HK-2 (cell line): ENCODE results near the gene ANKRD44.
"Not testable (repeated sequence)": the region's sequence is repeated elsewhere in the genome, so short reads cannot be mapped to it uniquely, and the experiment has no call there.

Source experiments
- DNase-seq: peaks from one replicate; pipeline ENCODE4 v3.0.0-alpha.2; 2018; ENCODE audit not compliant: unreplicated experiment

Gene ANKRD44

DNA sequence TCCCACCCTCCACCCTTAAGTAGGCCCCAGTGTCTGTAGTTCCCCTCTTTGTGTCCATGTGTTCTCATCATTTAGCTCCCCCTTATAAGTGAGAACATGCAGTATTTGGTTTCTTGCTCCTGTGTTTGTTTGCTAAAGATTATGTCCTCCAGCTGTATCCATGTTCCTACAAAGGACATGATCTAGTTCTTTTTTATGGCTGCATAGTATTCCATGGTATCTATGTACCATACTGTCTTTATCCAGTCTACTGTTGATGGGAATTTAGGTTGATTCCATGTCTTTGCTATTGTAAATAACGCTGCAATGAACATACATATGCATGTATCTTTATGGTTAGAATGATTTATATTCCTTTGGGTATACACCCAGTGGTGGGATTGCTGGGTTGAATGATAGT is 233.9 kb downstream of the ANKRD44 start:
- DNase-seq = no peak

DNA sequence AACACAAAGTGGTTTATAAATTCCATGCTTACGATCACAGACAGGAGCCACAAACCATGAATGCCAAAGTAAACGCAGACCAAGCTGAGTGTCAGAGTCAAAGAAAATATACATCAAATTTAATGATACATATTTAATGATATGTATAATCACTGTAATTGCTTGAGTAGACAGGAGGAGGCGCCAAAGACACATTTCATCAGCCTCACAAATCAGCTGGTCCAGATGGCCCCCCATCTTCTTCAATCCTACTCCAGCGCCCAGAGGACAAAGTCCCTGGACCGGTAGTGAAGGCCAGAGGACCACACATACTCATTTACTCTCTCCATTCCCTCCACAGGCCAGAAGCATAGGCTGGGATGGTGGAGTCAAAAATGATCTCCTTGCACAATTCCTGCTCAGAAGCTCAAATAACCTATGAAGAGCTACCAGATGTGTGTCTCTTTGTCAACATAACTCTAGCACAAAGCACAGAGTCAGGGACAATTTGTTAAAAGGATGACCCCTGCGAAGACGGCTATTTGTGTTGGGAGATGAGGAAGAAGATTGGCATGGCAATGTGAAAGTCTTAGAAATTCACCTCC is 234.7 kb downstream of the ANKRD44 start:
- no peak for DNase-seq

DNA sequence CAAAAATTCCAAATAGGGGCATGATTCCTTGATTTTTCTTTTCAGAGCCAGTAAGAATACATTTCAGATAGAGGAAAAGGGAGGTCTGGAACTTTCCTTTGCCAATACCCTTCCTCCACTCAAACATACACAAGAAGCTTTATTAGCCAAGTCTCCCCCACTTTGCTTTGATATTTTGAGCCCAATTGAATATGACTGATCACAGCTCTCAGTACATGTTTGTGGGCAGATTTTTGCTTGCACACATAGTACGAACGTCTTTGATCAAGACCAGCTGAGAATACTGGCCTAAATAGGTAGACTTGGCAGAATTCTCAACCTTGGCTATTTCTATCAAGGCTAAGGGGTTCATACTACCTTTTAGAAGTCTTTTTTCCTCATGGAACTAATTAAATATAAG is 235.3 kb downstream of the ANKRD44 start:
- DNase-seq = no peak

DNA sequence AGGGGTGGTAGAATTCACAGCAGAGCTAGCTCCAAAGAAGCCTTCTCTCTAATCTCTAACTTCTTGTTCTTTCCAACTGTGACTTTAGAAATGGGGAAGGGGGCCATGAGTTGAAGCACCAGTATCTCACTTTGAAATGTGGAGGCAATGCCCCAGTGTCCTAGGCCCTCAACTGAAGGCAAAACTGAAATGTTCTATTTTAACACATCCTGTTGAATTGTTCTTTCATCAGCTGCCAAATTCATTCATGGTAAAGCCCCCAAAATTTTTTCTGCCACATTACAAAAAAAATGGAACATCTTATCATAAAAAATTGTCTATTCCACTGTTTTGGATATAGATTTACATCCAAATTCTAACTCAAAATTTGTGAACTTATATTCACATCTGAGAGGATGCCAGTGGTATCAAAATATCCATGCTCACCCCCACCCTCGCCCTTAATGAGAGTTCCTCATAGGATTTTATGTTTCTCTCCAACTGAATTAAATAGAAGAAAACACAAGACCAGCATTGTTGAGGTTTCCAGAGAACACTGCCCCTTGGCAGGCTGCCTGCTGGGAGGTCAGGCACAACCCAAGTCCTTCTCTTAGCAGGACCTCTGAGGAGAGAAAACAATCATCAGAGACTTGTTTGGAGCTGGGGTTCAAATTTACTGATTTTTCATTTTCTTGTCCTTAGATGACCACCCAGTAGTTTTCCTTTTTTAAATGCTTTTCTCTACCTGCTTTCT is 236.7 kb downstream of the ANKRD44 start:
- DNase-seq = no peak

DNA sequence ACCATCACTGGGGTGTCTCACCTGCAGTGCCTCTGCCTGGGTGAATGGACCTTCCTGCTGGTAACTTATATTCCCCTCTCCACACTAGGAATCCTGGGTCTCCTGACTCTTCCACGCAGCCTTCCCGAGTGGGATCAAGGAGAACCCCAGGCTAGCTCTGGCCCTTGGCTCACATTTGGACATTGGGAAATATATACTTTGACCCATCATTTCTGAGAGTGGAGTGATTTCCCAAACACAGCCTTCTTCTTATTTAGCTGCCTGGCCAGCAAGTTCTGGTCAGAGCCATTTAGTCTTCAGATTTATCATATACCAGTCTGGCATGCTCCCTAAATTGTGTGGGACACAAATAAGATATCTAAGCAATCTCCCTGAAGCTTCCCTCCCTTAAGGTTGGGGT is 237.3 kb downstream of the ANKRD44 start:
- no peak for DNase-seq

DNA sequence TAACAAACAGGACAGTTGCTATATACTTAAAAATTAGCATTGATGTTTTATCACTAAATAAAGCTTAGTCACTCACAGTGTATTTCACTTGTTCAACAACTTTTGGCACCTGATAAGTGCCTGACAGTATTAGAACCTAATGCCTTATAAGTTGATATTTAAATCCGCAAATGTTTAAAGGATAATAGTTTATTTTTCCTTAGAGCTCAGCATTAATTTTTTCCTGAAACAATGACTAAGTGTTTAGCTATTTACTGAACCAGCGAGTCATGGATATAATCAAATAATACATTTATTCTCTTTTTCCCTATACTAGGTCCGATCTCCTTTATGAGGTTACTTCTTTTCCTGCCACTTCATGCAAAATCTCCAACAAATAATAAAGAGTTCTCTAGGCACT is 238.0 kb downstream of the ANKRD44 start:
- DNase-seq = no peak

DNA sequence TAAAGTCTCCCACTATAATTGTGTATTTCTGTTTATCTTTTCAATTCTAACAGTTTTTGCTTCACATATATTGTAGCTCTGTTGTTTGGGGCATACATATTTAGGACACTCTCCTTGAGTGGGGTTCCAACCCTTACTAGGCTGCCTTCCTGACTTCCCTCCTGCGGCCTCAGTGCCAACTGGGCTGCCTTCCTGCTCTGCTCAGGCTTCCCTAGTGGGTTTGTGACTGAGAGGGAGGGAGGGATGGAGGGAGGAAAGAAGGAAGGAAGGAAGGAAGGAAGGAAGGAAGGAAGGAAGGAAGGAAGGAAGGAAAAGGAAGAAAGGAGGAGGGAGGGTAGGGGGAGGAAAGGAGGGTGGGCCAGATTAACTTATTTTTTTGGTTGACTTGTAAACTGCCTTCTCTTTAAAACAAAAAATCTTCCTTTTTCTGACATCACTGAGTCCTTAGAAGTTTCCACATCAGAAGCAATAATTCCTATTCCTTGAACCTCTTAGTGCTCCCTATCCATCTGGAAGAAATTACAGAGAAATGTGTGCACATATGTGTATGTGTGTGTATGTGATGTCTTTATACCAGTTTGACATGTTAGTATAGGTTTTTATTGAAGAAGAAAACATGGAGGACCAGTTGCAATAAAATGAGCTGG is 238.7 kb downstream of the ANKRD44 start:
- DNase-seq = no peak

DNA sequence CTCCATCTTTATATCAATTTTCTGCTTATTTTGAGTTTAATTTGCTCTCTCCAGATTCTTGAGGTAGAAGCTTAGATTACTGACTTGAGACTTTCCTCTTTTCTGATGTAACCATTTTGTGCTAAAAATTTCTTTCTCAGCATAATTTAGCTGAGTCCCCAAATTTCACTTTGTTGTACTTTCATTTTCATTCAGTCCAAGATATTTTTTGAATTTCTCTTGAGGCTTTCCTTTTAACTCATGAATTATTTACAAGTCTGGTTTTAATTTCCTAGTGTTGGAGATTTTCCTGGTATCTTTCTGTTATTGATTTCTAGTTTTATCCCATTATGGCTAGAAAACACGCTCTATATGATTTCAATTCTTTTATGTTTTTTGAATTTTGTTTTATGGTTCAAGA is 239.4 kb downstream of the ANKRD44 start:
- no peak for DNase-seq

DNA sequence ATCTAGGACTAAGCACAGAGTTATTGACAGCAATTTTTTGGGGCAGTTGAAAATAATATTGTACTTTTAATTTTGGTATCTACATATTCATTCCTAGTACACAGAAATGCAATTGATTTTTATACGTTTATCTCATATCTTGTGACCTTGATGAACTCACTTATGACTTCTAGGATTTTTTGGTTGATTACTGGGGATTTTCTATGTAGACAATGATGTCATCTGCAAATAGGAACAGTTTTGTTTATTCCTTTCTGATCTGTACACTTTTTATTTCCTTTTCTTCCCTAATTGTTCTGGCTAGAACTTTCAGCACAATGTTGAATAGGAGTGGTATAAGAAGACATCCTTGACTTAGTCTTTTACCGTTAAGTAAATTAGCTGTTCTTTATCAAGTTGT is 240.6 kb downstream of the ANKRD44 start:
- no peak for DNase-seq

DNA sequence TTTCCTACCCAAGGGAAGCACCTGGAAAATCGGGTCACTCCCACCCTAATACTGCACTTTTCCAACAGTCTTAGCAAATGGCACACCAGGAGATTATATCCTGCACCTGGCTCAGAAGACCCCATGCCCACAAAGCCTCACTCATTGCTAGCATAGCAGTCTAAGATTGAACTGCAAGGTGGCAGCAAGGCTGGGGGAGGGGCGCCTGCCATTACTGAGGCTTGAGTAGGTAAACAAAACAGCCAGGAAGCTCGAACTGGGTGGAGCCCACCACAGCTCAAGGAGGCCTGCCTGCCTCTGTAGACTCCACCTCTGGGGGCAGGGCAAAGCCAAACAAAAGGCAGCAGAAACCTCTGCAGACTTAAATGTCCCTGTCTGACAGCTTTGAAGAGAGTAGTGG is 248.0 kb downstream of the ANKRD44 start:
- not testable (repeated sequence) for DNase-seq

DNA sequence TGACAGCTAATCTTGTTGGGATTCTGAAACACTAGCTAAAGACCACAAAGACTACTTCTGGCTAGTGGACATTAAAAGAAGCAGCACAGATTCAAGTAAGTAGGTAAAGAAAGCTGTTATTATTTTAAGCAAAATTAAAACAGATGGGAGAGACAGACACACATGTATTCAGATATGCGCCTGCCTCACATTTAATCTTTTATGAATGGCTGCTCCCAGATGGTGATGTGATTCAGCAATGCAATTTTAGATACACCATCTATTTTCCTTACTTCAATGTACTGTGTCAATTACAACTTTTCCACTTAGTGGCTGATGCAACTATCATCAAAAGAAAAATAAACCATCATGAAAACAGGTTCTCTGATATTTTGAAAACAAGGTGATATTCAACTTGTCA is 251.1 kb downstream of the ANKRD44 start:
- no peak for DNase-seq

DNA sequence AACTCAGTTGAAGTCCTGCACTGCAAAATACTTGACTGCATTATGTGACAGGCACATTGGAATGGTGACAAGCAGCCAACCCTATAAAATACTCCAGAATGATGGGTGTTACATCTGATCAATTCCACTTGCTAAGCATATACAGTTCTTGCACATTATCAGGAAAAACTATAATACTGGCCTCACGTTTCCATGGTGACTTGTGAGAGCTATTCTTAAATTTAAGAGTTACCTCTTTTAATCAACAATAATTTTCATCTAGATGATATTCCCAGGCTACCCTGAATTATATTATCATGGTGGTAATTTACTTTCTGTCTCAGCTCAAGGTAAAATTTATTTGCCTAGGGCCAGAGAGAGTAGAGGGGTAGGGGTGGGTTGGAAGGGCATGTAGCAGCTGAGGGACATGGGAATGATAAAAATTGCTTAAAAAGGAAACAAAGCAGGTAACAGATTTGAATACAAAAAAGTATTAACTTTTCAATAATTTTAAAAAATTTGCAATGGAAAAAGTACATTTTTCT is 251.7 kb downstream of the ANKRD44 start:
- no peak for DNase-seq

DNA sequence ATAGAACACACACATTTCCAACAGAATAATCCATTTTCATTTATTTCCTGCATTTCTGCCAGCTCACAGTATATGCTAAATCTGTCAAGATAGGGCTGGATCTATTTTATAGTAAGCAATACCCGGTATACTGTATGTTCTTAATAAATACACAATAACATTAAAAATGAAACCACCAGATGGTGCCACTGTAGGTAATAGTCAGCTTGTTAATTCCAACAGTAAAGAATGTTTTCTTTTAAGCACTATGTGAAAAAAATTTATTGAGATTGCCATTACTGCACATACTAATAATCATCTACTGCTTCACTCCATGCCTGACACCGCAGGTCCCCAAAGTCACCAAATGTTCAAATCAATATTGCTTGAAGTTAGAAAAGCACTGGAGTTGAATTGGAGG is 252.6 kb downstream of the ANKRD44 start:
- no peak for DNase-seq

DNA sequence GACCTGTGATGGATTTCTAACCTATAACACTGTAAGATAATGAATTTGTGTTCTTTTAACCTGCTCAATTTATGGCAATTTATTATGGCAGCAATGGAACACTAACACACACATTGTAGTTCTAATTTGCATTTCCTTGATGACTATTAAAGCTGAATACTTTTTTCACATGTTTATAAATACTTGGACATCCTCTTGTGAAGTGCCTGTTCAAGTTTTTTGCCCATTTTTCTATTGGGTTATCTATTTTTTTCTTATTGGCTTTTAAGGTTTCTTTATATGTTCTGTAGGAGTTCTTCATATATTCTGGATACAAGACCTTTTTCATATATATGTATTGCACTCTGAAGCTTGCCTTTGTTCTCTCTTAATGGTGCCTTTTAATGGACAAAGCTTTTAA is 255.5 kb downstream of the ANKRD44 start:
- DNase-seq = no peak

DNA sequence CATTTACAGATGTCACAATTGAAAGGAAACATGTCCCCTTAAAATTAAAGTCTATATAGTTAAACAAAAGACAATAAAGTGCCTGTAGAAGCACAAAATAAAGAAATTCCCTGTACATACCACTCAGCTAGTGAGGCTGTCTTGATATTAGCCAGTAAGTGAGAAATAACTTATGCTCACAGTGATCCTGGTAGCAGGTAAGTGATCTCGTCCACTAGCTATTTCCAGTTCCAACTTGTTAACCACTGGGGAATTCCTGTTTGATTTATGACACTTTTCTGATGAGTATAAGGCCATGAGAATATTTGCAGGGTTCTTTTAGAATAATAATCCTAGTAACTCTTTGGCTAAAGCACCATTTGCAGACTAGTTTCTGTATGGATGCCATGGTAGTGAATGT is 256.1 kb downstream of the ANKRD44 start:
- DNase-seq = no peak

DNA sequence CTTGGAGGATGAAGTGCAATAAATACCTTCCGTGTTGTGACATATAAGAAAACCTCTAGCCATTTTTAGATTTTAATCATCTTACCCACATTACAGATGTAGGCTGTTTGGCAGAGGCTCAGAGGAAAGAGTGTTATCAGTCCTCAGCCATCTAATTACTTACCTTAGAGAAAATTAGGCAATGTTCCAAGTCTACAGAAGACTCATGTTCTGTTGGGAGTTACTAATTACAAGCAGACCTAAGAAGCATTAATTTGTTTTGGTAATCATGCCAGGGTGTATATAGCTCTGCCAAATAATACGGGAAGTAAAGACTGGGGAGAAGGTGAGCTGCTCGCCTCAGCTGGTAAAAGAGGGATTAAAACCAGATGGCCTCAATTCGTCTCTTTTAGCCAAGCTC is 258.2 kb downstream of the ANKRD44 start:
- DNase-seq = no peak

DNA sequence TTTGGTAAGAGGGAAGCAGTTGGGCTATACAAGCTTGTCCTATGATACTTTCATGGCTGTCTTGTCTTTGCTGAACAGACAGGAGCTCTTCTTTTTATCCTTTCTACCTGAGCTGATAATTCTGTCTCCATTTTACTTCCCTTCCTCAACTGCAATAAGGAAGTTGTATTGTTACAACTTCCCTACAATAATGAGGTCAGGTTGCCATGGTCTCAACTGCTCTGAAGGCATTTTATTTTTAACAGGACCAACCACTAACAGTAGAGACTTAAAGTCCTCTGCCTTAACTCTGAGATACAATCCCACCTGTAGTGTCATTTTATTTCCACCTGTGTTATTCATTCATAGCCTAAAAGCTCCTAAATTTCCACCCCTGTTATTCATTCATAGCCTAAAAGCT is 265.5 kb downstream of the ANKRD44 start:
- no peak for DNase-seq

DNA sequence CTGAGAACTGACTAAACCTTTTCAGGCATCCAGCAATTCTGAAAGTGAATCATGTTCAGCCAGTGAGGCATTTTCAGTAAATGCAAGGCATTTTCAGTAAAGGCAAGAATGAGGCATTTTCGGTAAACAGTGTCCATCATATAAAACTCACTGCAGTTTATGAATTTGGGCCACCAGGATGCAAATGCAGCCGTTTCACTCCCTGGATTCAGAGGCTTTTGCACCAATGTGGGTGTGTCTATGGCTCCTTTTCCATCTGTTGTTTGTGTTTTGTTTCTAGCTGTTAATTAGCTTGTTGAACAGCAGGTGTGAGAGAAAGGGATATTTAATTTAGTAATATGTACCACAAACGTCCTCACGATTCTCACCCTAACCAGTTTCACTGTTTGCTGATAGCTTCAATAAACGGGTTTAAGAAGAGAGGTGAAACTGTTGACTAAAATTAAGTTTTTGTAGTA is 267.8 kb downstream of the ANKRD44 start:
- DNase-seq = no peak

DNA sequence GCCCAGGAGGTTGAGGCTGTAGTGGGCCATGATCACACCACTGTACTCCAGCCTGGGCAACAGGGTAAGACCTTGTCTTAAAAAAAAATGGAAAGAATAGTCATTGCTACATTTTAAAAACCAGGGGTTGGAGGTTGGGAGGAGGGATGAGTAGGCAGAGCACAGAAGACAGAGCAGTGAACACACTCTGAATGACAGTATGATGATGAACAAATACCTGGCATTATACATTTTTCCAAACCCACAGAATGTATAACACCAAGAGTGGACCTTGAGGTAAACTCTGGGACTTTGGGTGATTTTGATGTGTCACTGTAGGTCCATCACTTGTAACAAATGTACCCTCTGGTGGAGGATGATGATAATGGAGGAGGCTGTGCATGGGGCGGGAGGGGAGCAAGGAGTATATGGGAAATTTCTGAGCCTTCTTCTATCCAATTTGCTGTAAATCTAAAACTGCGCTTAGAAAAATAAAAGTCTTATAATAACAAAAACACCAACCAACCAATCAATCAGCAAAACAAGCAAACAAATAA is 272.6 kb downstream of the ANKRD44 start:
- DNase-seq = no peak

DNA sequence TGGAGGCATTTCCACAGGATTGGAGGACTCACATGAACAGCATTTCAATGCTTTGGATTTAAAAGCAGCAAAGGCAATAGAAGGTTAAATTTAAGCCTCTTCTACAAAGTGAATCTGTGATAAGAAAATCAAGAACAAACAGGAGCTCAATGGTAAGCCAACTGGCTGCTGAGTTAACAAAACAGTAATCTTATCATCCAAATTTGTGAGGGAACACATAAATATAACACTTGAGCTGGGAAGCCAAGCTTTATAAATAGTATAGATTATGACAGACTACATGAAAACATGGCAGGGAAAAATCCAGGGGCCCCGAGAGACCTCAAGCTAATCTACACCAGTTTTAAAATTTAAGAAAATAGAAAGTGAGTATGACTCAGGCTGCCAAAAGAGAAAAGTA is 275.6 kb downstream of the ANKRD44 start:
- DNase-seq = no peak

DNA sequence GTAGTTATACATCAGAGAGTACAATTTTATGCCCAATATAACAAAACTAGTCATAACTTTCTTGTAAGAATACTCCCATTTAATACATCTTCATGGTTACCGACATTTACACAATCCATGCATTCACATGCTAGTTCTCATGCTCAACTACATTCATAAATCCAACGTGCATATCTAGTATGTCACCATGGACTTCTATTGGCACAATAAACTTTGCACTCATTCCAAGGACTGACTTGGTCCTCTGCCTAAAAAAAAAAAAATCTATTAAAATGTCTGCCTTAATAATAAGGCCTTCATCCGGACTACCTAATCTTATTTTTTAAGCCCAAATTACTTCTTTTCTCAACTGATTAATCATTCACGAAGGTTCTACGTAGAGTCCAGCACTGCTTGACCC is 276.3 kb downstream of the ANKRD44 start:
- DNase-seq = no peak

DNA sequence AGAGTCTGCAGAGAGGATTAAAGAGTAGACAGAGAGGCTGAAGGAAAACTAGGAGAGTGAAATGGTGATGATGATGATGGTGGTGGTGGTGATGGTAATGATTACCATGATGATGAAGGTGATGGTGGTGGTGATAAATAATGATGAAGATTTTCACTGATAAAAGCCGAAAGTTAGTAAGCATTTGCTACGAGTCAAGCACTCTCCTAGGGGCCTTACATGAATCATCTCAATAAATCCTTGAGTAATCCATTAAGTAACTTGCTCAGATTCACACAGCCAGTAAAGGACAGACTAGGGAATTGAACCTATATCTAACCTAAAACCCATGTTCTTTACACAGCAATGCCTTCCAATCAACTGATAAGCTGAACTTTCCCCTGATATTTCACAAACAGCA is 277.4 kb downstream of the ANKRD44 start:
- no peak for DNase-seq

DNA sequence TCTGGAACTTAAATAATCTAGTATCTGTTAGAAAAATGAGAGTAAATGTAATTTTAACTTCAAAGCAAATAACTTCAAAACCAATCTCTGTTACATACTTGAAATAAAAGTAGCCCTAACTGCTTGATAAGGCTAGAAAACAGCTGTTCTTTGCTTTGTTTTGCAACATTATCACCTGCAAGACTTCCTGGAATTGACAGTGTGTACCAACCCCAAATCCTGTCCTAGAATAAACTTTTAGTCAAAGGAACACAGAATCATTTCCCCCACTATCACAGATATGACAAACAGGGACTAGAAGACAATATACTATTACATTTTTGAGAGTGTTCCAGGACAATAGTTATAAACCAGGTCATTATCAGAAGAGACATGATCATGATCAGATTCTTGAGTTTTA is 278.8 kb downstream of the ANKRD44 start:
- no peak for DNase-seq
